ENCODE data around the gene FILIP1L.

The FILIP1L gene

GRCh38 chr3:99902091-99902490, 212.2 kb downstream of the FILIP1L start:
- in situ Hi-C loops (cut with MboI; ENCODE audit: low sequenced_read_pairs): no loop called here

DNA sequence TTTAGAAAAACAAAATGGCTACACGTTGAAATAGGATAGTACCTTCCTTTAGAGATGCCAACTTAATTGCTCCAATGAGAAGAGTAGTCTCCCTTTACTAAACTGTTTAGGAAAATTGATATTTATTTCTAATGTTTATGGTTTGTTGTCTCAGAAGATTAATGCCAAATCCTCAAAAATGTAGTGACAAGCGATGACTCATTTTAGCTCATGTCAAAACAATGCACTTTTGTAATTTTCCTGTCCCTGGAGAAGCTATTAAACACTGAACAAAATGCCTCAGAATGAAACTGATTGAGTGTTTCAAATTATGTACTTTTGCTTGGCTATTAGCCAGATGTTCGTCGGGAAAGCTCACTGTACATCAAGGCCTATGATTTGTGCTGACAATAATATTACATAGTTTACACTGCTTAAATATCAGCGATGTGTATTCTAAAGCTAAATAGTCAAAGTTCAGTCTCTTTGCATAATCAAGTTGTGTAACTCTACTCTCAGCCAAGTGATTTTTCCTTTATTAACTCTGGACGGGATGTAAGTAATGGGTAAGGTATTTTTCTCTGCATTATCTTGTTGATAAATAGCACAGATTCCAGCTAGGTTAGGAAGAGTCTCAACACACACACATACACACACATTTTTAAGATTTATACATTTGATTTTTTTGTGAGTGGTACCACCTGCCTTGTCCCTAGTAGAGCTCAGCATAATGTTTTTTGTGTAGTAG, 212.9 kb downstream of the FILIP1L start:
- in situ Hi-C loops (cut with MboI; ENCODE audit: low sequenced_read_pairs): no loop called here

DNA sequence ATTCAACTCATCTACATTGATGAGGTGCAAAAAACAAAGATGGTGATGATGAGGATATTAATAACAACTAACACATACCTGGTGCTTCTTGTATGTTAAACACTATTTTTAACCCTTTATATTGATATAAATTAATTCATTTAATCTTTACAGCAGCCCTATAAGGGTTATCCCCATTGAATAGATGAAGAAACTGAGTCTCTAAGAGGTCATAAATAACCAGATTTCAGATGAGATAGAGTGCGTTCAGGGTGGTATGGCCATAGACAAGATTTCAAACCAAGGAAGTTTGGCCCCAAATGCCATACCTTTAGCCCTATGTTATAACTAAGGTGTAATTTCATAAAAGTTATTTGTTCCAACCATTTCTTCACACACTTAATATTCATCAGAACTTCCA, 214.1 kb downstream of the FILIP1L start:
- in situ Hi-C loops (cut with MboI; ENCODE audit: low sequenced_read_pairs): no loop called here

DNA sequence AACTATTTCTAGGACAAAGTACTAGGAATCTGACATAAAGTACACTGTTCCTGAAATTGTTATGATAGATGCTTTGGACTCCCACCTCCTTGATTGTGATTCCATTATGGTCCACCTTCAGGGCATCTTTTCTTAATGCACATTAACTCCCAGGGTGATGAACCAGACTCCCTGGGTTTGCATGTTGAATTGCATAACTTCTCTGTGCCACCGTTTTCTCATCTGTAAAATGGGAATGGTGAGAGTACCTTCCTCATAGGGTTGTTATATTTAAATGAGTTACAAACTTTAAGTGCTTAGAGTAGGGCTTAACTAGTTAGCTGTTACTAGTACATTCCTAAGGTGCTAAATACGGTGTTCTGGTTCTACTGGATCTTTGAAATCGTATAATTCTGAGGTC, 214.7 kb downstream of the FILIP1L start:
- in situ Hi-C loops (cut with MboI; ENCODE audit: low sequenced_read_pairs): no loop called here

- in situ Hi-C loops (cut with MboI; ENCODE audit: low sequenced_read_pairs): no loop called here
Observed at GRCh38 chr3:99896482-99896881, 217.8 kb downstream of the FILIP1L start.

DNA sequence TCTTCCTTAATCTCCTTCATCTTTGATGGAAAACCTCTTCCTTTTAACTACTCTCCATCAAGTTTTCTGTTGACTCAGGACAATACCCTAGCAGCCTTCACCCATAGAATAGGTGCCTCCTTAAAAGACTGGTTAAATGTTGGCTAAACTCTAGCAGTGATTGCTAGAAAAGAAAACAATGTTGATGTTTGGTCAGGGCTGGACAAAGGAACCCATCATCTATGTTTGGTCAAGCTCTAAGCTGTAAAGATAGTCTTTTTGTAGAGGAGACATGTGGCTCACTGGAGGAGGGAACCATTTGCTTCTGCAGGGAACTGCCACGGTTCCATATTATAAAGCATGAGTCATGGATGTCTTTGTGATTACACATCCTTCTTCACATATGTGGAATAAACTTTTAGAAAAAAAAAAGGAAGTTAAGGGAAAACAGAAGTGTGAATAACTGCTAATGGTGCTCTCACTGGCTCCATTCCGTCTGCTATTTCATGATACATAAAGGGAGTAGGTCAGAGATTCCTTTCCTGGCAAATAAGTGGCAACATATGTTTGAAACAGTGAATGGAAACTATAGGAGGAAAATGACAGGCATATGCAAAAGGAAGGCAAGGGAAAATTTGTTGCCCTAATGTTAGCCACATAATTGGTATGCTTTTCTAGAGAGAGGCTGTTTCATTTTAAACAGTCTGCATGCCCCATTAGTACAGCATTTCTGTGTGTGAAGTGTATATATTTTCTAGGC, 218.4 kb downstream of the FILIP1L start:
- in situ Hi-C loops (cut with MboI; ENCODE audit: low sequenced_read_pairs): no loop called here

GRCh38 chr3:99895131-99895696, 219.1 kb downstream of the FILIP1L start:
- in situ Hi-C loops (cut with MboI; ENCODE audit: low sequenced_read_pairs): no loop called here

DNA sequence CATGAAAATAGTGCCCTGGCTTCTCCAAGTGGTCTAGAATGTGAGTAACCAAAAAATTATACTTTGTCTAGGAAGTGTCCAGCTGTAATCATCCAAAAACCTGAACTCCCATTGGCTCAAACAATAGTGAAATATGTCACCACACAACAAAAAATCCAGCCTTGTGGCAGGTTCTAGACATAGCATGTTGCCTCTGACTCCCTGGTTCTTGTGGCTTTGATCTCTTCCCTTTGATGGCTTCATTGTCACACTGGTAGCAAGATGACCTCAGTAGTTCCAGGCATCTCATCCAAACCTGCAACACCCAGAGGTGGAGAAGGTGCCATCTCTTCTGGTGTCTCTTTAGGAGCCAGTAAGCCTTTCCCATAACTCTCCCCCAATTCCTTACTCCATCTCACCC, 222.0 kb downstream of the FILIP1L start:
- in situ Hi-C loops (cut with MboI; ENCODE audit: low sequenced_read_pairs): no loop called here

- in situ Hi-C loops (cut with MboI; ENCODE audit: low sequenced_read_pairs): no loop called here
Observed at GRCh38 chr3:99891610-99892285, 222.6 kb downstream of the FILIP1L start.

DNA sequence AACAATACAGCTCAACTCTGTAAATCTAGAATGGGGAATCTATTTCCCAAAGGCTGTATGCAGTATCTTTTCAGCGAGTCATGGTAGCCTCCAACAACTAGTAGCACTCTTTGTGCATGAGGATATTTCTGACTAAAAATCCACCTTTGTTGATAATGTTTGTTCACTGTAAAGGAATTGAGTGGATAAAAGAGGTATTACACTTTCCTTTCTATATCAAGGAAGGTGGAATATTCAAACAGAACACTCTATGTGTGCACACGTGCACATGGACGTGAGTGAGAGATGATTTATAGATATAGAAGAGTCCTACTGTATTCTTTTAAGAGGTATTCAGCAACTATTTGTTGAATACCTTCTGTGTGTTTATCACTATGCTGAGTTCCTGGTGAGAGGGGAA, 228.4 kb downstream of the FILIP1L start:
- in situ Hi-C loops (cut with MboI; ENCODE audit: low sequenced_read_pairs): no loop called here

GRCh38 chr3:99885085-99885484, 229.2 kb downstream of the FILIP1L start:
- in situ Hi-C loops (cut with MboI; ENCODE audit: low sequenced_read_pairs): no loop called here

- in situ Hi-C loops (cut with MboI; ENCODE audit: low sequenced_read_pairs): no loop called here
Observed at GRCh38 chr3:99884484-99884883, 229.8 kb downstream of the FILIP1L start.

GRCh38 chr3:99883693-99884092, 230.6 kb downstream of the FILIP1L start:
- in situ Hi-C loops (cut with MboI; ENCODE audit: low sequenced_read_pairs): no loop called here

DNA sequence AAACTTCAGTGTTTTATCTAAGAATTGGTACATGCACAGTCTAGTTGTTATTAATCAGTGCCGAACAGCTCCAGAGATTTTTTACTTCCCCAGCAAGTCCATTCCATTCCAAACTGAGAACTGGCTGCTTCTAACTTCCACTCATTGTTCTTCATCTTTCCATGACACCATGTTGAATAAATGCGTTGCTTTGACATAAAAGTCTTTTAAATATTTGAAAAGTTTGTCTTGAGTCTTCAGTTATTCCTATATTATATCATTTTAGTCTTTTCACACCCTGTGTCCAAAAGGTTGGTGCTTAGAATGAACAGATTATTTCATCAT, 231.2 kb downstream of the FILIP1L start:
- in situ Hi-C loops (cut with MboI; ENCODE audit: low sequenced_read_pairs): no loop called here

DNA sequence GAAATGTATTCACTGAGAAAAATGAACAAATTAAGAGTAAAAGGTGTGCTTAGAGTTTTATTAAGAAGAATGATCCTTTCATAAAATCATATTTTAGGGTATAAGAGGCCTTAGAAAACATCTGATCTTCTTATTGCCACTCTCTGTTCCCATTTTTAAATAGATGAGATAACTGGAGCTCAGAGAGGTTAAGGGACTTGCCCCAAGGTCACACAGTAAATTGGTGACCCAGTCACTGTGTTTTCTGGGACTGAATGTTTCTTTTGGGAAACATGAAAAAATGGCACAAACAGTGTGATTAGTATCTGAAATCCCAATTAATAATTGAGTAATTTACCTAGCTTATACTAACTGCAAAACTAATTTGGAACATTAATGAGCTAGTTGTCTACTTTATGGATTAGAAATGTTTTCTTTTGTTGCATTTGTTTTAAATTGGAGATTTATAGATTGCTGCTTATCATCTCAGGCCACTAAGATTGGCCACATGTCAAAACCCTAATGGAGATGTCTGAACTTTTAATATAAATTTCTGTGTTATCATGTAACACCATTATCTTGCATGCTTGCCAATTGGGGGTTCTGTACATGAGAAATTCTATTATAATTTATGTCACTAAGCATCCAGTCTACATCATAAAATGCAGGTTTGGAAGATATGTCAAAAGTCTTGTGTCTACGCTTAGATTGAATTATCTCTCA, 231.7 kb downstream of the FILIP1L start:
- in situ Hi-C loops (cut with MboI; ENCODE audit: low sequenced_read_pairs): no loop called here

DNA sequence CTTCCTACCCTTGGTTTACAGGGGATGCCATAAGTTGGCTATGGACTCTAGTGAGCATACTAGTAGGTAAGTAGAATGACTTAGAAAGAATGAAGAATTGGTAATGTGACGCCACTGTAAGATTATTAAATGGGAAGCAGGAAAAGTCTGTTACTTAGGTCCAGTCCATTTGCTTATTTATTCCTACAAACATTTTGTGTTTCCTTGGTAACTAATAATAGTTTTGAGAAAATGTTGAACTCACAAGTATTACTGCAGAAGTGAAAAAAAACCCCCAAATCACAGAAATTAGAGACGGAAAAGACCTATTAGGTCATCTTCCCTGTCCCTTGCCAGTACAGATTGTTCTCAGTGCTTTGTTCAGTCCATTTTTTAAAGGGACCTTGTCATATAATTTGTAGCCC, 233.2 kb downstream of the FILIP1L start:
- in situ Hi-C loops (cut with MboI; ENCODE audit: low sequenced_read_pairs): no loop called here

DNA sequence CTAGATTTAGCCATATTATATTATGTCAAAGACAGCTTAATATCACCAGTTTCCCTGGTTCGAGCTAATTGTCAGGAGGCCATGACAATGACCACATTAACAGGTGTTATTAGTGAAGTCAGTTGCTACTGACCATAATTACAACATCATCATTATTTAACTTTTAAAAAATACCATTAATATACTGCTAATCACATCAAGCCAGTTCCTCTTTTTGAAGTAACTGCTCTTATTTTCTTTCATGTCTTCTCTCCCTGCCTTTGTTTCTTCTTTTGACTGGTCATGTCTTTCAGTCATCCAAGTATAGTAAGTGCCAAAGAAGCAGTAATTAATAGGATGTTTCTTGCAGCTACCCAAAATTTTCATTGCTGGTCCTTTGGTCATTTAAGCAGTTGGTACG, 235.0 kb downstream of the FILIP1L start:
- in situ Hi-C loops (cut with MboI; ENCODE audit: low sequenced_read_pairs): no loop called here

DNA sequence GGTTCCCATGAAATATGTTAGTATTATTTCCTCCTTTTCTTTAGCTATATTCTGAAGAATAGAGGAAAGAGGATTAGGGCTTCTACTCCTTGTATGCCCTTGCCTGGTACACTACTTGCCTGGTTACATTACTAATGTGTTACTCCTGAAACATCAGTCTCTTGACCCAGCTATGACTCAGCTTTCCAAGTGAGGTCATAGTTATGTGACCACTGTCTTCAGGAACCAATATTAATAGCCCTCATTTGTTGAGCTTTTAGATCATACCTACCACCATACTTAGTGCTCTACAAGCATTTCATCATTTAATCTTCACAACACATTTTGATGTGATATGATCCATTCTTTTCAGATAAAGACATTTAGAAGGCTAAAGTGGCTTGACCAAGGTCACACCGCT, 236.3 kb downstream of the FILIP1L start:
- in situ Hi-C loops (cut with MboI; ENCODE audit: low sequenced_read_pairs): no loop called here

- in situ Hi-C loops (cut with MboI; ENCODE audit: low sequenced_read_pairs): no loop called here
Observed at GRCh38 chr3:99877031-99877579, 237.2 kb downstream of the FILIP1L start.

GRCh38 chr3:99875929-99876841, 238.1 kb downstream of the FILIP1L start:
- in situ Hi-C loops (cut with MboI; ENCODE audit: low sequenced_read_pairs): no loop called here

All from HL-60/S4 (cell line).